NCI-H345 (cell line): ENCODE data around the gene TUBGCP6.

ENCODE experiments used
- DNase-seq: peaks from one replicate; lab custom pipeline; 2025; lab: John Stamatoyannopoulos, UW

TUBGCP6 gene

DNA sequence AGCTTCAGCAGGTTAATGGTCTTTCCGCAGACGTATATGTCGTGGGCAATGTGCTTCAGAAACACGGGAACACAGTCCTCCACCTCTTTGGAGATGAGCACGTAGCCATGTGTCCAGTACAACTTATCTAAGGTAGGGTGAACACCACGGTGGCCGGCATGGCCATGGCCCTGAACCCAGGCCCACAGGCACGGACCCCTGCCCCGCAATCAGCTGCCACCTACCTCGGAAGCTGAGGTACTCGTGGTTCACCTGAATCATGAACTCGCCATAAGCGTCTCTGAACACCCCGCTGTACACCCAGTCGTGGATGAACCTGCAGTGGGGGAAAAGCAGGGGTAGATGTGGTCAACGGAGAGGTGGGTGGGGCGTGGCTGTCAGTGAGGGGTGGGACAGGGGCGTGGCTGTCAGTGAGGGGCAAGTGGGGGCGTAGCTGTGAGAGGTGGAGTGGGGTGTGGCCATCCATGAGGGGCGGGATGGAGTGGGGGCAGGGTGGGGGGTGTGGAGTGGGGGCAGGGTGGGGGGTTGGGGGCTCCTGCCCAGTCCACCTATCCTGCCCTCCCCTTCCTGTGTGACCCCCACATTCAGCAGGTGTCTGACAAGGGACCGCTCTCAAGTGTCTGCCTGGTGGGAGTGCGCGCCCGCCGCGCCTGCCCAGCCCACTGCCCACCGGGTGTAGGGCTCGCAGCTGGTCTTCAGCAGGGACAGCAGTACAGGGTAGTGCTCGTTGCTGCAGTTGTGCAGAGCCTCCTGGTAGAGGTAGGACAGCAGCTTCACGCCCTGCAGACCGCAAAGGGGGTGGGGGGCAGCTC is 18.6 kb downstream of the TUBGCP6 start:
- DNase-seq, result no peak

DNA sequence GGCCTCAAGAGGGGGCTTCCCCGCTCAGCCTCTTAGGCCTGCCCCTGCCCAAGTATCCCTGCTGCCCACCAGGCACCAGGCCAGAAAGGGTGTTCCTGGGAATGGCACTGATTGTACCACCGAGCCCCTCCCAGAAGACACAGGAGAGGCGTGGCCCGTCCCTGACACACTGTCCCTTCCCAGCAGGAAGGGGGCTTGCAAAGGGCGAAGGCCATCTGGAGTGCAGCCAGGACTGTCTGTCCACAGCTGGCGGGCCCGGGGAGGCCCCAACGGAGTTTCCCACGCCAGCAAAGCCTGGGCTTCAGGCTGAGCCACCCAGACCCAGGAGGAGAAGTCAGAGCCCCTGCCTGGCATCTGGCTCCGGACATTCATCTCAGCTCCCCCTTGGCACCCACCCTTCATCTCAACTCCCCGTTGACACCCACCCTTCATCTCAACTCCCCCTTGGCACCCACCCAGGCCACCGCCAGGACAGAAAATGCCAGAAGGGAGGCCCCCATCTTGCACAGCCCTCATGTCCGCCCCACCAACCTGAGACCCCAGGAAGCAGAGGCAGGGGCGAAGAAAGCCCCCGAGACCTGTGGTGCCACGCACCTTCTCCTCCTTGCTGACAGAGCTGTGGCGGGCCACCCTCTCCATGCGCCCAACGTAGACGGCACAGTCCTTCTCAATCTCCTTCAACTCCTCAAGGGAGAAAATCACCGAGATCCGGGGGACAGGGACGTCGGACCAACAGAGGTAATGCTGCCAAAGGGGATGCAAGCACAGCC is 19.4 kb downstream of the TUBGCP6 start:
- no peak for DNase-seq

DNA sequence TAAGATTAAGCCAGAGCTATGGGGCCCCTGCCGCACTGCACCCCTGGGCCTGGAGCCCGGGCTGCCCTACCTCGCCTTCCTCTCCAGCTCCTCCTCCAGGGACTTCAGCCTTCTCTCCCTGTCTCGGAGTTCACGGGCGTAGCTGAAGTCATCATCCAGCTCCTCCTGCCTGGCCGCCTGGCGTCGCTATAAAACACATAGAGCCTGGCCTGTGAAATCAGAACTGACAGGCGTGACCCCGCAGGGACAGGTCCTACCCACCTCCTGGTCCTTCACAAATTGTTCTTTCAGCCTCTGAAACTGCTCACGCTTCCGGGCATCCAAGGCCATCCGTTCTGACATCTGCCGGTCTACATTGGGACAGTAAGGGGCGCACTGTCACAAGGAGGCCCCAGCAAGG is 20.8 kb downstream of the TUBGCP6 start:
- DNase-seq, result no peak

DNA sequence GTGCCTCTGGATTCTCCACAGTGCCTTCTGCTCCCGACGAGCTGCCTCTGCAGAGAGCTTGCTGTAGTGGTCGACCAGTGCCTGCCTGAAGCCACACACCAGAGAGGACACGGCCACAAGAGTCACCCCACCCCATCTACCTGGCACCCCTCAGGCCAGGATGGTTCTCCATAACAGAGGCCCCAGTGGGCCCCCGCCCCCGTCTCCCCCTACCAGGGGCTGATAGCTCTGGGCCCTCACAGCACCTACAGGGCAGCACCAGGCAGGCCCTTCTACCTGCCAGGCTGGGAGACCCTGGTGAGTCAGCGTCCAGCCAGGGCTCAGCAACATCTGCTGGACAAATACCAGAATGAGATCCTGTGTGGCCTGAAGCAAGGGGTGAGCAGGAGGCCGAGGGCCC is 22.3 kb downstream of the TUBGCP6 start:
- no peak for DNase-seq

DNA sequence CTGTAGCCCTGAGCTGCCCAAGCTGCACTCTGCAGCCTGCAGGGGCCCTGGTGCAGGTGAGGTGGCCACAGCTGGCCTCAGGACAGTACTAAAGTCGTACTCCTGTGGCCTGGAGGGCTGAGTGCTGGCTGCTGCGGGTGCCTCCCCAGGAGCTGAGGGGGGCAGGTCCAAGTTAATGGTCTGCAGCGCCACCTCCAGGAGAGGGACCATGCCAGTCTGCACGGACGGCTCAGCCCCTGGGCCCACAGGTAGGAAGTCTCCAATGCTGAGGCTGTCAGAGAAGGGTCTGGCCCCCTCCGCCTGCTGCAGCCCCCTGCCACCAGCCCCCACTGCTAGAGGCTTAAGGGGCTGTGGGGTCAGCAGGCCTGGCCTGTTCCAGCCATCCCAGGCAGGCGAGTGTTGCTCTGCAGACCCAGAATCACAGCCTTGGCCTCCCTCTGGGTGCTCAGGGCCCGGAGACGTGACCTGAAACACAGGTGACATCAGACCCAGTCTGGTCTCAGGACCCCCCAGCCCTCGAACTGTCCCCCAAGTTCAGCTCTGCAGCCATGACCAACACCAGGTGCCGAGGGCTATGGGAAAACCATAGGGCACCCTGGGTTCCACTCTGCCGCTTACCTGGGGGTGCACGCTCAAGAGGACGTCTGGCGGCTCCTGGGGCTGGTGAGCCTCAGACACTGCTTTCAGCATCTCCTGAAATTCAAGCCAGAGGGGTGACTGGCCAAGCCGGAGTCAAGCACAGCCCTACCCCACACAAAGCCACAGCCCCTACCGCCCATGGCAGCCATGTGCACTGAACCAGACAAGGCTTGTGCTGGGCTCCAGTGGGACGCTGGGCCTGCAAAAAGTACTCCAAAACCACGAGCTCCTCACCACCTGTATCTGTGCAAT is 23.2 kb downstream of the TUBGCP6 start:
- DNase-seq, result no peak

DNA sequence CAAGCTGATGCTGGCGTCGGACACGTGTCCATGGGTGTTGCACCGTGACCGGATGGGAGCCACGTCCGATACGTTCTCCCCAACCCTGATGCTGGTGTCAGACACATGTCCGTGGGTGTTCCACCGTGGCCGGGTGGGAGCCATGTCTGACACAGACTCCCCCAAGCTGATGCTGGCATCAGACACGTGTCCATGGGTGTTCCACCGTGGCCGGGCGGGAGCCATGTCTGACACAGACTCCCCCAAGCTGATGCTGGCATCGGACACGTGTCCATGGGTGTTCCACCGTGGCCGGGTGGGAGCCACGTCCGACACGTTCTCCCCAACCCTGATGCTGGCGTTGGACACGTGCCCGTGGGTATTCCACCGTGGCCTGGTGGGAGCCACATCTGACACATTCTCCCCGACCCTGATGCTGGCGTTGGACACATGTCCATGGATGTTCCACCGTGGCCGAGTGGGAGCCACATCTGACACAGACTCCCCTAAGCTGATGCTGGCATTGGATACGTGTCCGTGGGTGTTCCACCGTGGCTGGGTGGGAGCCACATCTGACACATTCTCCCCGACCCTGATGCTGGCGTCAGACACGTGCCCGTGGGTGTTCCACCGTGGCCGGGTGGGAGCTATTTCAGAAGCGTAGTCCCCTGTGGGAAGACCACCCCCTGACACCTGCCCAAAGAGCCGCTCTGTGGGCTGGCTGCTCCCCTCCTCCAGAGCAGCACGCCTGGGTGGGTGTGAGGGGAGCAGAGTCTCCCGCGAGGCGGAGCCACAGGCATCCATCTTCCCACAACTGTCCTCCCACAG is 24.0 kb downstream of the TUBGCP6 start:
- DNase-seq, result no peak

DNA sequence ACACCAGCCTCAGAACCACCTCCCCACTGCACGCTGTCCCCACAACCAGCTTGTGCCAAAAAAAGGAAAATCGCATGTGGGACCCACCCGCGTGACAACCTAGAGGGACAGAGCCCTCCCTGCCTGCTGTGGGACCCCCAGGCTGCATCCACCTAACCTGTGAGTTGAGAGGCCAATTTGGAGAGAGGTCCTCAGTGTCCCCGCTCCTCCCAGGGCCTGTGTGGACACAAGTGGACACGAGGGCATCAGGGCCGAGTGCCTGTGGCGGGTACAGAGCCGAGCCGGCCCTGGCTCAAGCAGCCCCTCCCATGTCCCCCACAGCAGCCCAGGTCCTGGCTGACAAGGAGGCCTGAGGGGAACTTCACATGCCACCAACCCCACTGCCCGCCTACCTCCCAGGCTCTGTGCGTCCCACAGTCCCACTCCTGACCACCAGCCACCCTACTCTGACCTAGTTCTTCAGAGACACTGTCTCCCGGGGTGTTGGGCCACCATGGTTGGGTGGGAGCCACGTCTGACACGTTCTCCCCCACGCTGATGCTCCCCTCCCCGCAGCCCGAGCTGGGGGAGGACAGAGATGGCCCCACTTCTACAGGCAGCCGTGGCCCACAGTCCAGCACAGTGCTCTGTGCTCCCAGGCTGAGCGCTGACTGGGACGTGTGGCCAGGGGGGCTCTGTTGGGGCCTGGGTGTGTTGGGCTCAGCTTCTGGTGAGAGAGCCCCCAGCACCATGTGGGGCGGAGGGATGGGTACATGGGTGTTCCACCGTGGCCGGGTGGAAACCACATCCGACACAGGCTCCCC is 24.8 kb downstream of the TUBGCP6 start:
- DNase-seq, result no peak

DNA sequence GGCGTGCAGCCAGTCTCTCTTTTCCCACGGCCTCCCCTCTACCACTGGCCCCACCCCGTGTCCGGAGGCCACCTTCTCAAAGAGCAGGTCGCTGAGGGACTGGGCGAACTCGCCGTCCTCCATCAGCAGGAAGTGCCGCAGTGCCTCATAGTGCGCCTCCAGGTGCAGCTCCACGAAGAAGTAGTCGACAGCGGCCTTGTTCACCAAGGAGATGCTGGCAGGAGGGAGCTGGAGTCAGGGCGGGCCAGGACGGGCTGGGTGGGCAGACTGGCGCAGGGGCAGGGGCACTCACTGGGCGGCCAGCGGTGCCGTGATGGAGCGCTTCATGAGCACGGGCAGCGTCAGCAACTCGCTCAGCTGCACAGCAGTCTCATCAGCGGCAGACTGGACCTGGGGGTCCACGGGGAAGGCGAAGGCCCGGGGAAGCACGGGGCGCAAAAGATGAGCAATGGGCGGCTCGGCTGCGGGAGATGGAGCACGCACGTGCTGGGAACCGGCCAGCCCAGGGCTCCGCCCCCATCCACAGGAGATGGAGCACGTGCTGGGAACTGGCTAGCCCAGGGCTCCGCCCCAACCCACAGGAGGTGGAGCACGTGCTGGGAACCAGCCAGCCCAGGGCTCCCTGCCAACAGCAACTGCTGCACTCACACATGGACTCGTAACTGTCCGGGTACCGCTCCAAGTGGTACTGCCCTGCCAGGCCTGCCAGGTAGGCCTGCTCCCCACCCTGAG is 25.7 kb downstream of the TUBGCP6 start:
- DNase-seq, result peak; percentile 82

DNA sequence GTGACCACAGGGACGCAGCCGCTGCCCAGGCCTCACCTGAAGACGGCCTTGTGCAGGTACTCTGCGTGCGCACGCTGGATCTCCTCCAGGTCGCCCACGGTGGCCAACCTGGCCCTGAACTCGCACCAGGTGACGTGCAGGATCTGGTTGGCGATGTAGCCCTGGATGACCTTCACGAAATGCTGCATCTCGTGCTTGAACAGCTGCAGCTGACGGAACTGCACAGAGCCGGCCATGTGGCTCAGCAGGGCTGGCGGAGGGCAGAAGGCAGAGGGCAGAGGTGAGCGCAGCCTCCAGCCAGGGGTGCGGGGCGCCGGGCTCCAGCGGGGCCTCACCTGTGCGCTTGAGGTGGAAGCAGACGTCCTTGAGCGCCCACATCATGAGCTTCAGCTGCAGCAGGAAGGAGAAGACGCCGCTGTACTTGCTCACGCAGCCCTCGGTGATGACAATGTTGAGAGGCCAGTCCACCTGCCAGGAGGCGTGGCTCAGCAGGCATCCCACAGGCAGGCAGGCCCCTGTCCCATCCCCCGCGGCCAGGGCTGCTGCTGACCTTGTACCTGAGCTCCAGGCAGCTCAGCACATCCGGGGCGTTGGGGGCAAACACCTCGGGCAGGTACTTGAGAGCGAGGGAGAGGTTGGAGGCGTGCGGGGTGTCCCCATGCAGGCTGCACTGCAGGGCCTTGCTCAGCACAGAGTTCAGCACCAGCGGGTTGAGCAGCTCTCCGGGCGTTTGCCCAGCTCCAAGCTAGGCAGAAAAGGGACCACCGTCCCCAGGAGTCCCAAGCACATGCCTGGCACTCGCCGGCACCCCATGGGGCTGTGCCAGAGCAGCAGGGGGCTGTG is 26.4 kb downstream of the TUBGCP6 start:
- peak; percentile 63 for DNase-seq

DNA sequence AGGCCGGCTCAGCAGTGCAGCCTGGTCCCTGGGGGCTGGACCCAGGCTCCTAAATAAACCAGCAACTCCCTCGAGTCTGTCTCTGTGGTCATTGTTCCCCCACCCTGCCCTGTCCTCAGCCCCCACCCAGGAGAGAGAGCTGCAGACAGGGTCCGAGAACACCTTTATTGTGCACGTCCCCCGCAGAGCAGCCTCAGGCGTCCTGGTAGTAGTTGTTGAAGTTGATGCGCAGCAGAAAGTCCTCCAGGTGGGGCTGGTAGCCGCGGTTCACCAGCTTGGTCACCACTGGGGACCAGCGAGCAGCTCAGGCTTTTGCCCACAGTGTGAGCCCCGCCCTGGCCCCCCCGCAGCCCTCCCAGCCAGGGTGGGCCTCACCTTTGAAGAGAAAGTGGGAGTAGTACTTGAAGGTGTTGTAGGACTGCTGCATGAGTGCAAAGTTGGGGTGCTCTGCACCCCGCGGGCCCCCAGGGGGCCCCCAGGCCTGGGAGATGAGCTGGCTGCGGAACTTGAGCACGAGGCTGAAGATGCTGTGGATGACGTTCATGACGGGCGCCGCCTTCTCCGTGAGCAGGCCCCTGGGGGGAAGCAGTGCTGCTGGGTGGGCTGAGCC is 27.2 kb downstream of the TUBGCP6 start:
- no peak for DNase-seq

DNA sequence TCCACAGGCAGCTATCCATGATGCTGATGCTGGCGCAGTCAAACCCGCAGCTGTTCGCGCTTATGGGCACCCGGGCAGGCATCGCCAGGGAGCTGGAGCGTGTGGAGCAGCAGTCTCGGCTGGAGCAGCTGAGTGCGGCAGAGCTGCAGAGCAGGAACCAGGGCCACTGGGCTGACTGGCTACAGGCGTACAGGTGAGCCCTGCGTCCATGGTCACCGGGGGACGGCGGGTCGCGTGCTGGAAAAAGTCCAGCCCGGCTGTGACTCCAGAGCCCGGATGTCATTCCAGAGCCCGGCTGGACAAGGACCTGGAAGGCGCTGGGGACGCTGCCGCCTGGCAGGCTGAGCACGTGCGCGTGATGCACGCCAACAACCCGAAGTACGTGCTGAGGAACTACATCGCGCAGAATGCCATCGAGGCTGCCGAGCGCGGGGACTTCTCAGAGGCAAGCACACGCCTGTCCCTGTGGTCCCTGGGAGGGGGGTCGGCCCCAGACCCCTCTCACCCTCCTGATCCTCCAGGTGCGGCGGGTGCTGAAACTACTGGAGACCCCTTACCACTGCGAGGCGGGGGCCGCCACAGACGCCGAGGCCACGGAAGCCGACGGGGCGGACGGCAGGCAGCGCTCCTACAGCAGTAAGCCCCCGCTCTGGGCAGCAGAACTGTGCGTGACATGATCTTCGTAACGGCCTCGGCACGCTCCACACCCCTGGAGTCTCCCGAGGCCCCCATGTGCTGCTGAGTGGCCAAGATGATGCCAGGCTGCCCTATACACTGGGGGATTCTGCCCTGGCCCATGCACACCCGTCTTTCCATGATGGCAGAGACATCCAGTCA is 27.9 kb downstream of the TUBGCP6 start:
- DNase-seq, result no peak

DNA sequence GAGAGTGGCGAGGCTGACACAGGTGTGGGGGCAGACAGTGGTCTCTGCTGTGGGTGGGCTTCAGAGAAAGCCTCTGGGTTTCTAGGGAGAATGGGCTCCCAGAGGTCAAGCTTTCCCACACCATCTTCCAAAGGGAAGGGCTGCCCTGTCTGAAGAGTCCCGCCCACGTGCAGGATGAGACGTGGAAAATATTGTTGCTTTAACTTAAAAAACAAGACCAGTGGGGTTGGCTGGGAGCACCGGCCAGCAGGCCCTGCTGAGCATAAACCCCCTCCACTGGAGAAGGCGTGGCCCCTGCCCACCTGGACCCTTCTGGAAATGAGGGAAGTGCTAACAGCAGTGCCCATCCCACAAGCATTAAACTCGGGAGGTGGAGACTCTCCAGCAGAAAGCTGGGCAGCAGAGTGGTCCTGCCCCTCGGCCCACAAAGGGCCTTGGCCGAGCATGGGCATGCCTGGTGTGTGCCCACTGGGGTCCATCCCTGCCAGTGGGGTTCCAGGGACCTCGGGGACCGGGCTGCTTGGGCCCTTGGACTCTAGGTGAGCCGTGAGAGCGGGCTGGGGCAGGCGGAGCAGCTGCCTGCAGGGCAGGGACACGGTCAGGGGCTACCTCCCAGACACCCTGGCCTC is 28.7 kb downstream of the TUBGCP6 start:
- DNase-seq, result no peak

DNA sequence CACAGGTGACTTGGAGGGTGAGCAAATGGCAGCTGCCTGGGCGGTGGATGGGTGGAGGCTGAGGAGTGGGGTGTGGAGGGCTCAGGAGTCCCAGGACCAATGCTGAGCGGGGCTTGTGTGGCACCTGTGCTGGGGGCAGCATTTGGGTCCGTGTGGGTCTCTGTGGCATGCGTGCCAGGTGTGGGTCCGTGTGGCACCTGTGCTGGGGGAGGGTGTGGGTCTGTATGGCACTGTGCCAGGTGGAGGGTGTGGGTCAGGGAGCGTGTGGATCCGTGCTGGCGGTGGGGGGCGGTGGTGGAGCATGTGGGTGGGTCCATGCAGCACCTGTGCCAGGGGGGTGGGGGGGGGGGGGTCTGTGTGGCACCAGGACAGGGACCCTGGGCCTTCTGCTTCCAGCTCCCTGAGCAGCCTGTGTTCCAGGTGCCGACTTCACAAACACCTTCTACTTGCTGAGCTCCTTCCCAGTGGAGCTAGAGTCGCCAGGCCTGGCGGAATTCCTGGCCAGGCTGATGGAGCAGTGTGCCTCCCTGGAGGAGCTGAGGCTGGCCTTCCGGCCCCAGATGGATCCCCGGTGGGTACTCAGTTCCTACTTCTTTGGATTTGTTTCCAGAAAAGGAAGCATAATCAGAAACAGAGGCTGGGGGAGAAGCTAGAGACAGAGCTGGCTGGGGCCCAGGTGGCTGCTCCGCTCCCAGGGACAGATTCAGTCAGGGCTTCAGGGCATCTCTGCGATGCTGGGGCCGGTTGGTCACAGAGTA is 29.3 kb downstream of the TUBGCP6 start:
- no peak for DNase-seq

DNA sequence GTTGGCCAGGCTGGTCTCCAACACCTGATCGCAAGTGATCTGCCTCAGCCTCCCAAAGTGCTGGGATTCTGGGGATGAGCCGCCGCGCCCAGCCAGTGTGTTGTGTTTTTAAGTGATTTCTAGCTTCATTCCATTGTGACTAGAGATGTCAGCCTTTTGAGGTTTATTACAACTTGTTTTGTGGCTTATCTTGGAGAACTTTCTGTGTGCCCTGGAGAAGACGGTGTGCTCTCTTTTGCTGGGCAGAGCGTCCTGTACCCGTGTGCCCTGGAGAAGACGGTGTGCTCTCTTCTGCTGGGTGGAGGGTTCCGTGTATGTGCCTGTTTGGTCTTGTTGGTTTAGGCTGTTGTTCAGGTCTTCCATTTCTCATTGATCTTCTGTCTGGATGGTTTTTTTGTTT is 31.6 kb downstream of the TUBGCP6 start:
- no peak for DNase-seq

DNA sequence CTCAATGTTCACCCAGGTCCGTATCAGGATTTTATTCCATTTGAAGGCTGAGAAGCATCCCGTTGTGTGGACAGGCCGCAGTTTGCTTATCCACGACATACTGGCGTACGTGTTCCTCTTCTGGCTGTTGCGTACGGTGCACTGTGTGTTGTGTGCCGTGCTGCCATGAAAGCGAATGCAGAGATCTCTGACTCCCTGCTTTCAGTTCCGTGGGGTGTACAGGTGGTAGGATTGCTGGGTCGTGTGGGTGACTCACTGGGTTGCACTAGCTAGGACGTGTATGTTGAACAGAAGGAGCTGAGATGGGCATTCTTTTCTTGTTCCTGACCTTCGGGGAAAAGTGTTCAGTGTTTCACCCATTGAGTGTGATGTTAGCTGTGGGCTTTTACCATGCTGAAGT is 33.7 kb downstream of the TUBGCP6 start:
- no peak for DNase-seq

DNA sequence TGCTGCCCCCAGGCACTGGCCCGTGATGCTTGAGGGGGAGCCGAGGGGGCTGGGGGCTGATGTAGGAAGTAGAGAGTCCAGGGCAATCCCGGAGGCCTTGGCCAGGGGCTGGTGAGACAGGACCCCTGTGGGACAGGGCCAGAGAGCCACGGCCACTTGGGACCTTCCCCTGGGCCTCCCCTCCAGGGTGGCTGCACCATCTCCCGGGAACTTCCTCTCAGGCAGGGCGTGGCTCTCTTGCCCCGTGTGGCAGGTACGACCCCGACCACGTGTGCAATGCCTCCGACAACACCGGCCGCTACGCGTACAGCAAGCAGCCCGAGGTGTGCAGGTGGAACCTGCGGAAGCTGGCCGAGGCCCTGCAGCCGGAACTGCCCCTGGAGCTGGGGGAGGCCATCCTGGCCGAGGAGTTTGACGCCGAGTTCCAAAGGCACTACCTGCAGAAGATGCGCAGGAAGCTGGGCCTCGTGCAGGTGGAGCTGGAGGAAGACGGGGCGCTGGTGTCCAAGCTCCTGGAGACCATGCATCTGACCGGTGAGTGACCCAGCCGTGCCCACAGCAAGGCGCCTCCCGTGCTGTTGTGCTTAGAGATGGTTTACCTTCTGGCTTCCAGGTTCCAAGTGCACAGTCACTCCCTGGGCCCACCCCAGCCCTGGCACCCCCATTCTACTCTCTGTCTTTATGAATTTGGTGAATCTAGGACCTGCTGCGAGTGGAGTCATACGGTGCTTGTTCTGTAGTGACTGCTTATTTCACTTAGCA is 34.3 kb downstream of the TUBGCP6 start:
- no peak for DNase-seq
